ENCODE results near the gene CFAP100. TPM values are rescaled to one million over a fixed set of nuclear protein-coding genes. Genes with fewer than 3 reads are reported as not detected.

Gene CFAP100
- total RNA-seq, 4 donors from 2014 or later, result 6.1 TPM; not detected in 3

DNA sequence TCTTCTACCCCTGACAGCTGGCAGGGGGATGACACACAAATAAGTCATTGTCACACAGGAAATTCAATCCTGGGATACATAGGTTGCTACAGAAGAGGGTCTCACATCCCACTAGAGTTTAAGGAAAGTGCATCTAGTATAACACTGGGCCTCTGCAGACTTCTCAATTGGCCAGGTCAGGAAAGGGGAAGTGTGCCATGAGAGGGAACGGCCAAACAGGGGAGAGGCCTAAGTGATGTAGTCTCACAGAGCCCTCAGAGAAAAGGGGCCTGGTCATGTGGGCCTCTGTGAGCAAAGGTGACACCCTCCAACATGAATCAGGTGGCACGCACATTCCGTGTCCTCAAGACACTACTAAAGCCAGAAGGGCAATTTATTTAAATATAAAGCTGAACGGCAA is 69.8 kb downstream of the CFAP100 start:
- H3K4me1 ChIP-seq, result peaks cover 0 to 24% (median 0%) of the 10 kb centered on the region in 4 donors
- no peaks in the 10 kb centered on the region for H3K9me3 ChIP-seq
- peaks cover 5 to 100% (median 56%) of the 10 kb centered on the region in 3 donors for H3K36me3 ChIP-seq
- no peaks in the 10 kb centered on the region for H3K27me3 ChIP-seq
- WGBS, 2 donors, result 64 to 66% methylated on average over 4 of the region's 4 CpGs
- DNase-seq (ENCODE audit: low spot score in 2 of 2), result no peak
- TF ChIP-seq EP300 (IDR thresholded peaks at IDR 0.05) (no peak), POLR2A (IDR thresholded peaks at IDR 0.05) (no peak)
- TF ChIP-seq, protein P1, sequence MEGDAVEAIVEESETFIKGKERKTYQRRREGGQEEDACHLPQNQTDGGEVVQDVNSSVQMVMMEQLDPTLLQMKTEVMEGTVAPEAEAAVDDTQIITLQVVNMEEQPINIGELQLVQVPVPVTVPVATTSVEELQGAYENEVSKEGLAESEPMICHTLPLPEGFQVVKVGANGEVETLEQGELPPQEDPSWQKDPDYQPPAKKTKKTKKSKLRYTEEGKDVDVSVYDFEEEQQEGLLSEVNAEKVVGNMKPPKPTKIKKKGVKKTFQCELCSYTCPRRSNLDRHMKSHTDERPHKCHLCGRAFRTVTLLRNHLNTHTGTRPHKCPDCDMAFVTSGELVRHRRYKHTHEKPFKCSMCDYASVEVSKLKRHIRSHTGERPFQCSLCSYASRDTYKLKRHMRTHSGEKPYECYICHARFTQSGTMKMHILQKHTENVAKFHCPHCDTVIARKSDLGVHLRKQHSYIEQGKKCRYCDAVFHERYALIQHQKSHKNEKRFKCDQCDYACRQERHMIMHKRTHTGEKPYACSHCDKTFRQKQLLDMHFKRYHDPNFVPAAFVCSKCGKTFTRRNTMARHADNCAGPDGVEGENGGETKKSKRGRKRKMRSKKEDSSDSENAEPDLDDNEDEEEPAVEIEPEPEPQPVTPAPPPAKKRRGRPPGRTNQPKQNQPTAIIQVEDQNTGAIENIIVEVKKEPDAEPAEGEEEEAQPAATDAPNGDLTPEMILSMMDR (IDR thresholded peaks at IDR 0.05), result no peak
- no peak overlapping the region for H3K27ac ChIP-seq
- no peak overlapping the region for H3K4me3 ChIP-seq

DNA sequence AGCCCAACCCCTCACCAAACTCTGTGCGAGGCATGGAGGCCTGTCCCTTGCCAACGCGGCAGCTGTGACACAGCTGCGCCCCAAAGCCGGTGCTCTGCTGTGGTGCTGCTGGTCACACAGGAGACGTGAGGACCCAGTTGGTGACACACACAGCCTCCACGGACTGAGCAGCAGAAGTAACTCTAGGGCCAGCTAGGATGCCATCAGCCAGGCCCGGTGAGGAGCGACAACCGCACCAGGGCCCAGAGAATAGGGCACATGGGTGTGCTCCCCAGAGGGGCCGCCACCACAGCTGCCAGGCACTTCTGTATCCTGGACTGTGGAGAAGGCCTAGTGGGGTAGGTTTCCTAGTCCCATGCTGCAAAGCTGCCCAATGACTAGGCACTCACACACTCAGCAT is 70.3 kb downstream of the CFAP100 start:
- Histone ChIP-seq H3K27ac (no peak overlapping the region), H3K9me3 (no peaks in the 10 kb centered on the region), H3K4me3 (no peak overlapping the region), H3K36me3 (peaks cover 5 to 100% (median 57%) of the 10 kb centered on the region in 3 donors), H3K4me1 (peaks cover 0 to 27% (median 0%) of the 10 kb centered on the region in 4 donors), H3K27me3 (no peaks in the 10 kb centered on the region)
- 94 to 98% methylated on average over 8 to 11 of the region's 11 CpGs for WGBS, 2 donors
- TF ChIP-seq EP300 (IDR thresholded peaks at IDR 0.05) (no peak), POLR2A (IDR thresholded peaks at IDR 0.05) (no peak)
- TF ChIP-seq, protein P1 (IDR thresholded peaks at IDR 0.05), result no peak
- no peak for DNase-seq (ENCODE audit: low spot score in 2 of 2)

DNA sequence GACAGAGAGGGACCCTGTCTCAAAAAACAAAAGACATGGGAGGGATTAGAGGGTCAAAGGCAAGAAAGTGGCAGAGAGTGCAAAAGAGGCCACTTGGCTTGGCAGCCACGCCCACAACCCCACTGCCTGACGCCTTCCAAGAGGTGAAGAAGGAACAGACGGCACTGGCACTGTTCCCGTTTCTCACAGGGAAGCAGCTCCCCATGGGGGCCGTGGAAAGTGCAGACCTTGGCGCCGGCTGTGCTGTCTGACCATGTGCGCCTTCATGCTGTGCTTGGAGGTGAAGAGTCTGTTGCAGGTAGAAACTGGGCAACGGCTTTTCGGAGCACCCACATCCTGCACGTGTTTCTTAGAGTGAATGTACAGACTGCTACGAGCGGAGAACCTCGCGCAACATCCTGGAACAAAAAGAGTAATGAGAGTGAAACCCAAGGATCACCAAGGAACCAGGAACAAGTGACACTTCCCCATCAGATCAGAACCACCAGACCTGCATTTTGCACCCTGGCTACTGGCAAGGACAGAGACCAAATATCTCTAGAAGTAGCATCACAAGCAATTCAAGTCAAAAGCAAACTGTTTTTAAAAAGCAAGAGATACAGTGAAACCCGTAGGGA is 71.3 kb downstream of the CFAP100 start:
- 75 to 77% methylated on average over 16 of the region's 16 CpGs for WGBS, 2 donors
- TF ChIP-seq EP300 (IDR thresholded peaks at IDR 0.05), result no peak
- TF ChIP-seq, protein P1 (IDR thresholded peaks at IDR 0.05), result no peak
- no peak for TF ChIP-seq POLR2A (IDR thresholded peaks at IDR 0.05)
- Histone ChIP-seq H3K27me3 (no peaks in the 10 kb centered on the region), H3K9me3 (no peaks in the 10 kb centered on the region), H3K27ac (no peak overlapping the region), H3K4me3 (no peak overlapping the region), H3K4me1 (peaks cover 0 to 30% (median 0%) of the 10 kb centered on the region in 4 donors), H3K36me3 (peaks cover 4 to 100% (median 50%) of the 10 kb centered on the region in 3 donors)
- DNase-seq (ENCODE audit: low spot score in 2 of 2), result no peak

DNA sequence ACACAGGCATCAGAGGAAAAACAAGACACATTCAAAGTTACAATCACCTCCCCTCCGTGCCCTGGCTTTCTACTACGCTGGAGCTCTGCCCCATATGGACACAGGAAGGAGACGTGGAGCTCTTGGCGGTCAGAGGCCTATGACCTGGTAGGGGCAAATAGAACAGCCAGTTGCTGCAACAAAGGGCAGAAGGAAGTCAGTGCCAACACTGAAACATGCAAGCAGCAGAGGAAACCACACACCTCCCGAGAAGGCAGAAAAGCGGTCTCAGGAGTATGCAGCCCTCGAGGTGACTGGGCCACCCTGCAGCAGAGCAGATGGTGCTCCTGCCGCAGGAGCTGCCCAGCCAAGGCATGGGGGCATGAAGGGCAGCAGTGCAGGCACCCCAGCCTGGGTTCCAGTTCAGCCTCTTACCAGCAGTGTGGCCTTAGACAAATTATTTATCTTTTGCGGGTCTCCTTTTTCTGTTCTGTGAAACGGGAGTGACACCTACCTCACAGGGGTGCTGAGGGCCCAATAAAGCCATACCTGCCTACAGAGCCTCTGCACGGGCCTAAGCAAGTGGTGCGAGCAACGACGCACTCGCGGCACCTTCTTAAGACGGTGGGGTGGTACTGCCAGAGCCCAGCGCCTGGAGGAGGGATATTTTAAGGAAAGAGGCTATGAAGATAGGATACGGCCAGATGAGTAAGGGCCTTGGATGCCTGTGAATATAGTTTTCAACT is 72.3 kb downstream of the CFAP100 start:
- TF ChIP-seq, protein P1 (IDR thresholded peaks at IDR 0.05), result no peak
- TF ChIP-seq POLR2A (IDR thresholded peaks at IDR 0.05) (no peak), EP300 (IDR thresholded peaks at IDR 0.05) (no peak)
- Histone ChIP-seq H3K9me3 (no peaks in the 10 kb centered on the region), H3K4me3 (no peak overlapping the region), H3K36me3 (peaks cover 0 to 100% (median 40%) of the 10 kb centered on the region in 3 donors), H3K4me1 (peaks cover 0 to 40% (median 8%) of the 10 kb centered on the region in 4 donors), H3K27ac (no peak overlapping the region), H3K27me3 (no peaks in the 10 kb centered on the region)
- DNase-seq (ENCODE audit: low spot score in 2 of 2), result no peak
- WGBS, 2 donors, result 76 to 82% methylated on average over 19 of the region's 19 CpGs

DNA sequence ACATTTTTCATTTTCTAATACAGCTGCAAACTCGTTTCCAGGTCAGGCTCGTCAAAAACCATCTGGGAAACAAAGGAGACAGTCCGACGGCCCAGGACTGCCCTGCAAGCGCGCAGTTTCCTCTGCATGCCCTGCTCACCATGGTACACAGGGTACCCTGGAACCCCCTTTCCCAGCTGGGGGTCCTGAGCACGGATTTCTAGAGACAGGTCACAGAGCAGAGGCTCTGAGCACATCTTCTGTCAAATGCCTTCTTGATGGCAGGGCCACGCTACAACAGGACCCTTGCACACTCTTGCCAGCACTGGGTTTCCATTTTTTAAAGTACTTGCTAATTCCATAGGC is 72.9 kb downstream of the CFAP100 start:
- TF ChIP-seq, protein P1 (IDR thresholded peaks at IDR 0.05), result no peak
- no peak for TF ChIP-seq EP300 (IDR thresholded peaks at IDR 0.05)
- no peak for TF ChIP-seq POLR2A (IDR thresholded peaks at IDR 0.05)
- H3K9me3 ChIP-seq, result no peaks in the 10 kb centered on the region
- peaks cover 0 to 96% (median 38%) of the 10 kb centered on the region in 3 donors for H3K36me3 ChIP-seq
- H3K4me1 ChIP-seq, result peaks cover 0 to 45% (median 11%) of the 10 kb centered on the region in 4 donors
- no peak overlapping the region for H3K4me3 ChIP-seq
- no peaks in the 10 kb centered on the region for H3K27me3 ChIP-seq
- WGBS, 2 donors, result 79 to 82% methylated on average over 8 of the region's 8 CpGs
- H3K27ac ChIP-seq, result no peak overlapping the region
- no peak for DNase-seq (ENCODE audit: low spot score in 2 of 2)

Data from tibial nerve (tissue), 4 donors.